ENCODE measurements around the gene UVRAG.
"Not testable (repeated sequence)": the region's sequence is repeated elsewhere in the genome, so short reads cannot be mapped to it uniquely, and the experiment has no call there.

The UVRAG gene

DNA sequence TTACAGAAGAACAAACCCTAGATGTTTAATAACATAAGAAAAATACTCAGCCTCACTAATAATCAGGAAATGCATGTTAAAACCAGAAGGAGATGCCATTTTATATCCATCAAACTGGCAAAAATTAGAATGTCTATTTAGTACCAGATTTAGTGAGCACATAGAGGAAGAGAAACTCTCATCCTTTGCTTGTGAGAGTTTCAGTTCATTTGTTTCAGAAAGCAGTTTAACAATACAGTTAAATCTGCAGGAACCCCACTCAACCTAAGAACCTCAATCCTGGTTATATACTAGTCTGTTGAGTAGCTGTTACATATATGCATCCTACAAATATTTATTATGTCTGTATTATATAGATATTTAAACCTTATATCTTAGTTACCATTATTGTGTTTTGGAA, 218.7 kb downstream of the UVRAG start:
- no peak for DNase-seq

DNA sequence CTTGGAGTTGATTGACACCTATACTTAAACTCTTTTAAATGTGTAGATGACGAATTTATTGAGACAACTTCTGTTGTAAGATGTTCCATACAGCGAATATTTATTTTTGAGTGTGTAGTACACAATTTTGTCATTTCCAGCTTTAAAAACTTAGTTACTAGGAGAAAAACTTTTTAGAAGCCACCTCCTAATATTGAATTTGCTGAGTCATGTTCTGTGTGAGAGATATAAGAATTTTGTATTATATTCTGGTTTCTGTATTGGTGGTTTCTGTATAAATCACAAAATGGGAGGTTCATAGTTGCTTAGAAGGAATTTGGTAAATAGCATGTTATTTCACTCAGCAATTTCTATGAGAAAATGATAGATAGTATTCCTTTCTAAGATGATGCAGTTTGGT, 220.0 kb downstream of the UVRAG start:
- no peak for DNase-seq

DNA sequence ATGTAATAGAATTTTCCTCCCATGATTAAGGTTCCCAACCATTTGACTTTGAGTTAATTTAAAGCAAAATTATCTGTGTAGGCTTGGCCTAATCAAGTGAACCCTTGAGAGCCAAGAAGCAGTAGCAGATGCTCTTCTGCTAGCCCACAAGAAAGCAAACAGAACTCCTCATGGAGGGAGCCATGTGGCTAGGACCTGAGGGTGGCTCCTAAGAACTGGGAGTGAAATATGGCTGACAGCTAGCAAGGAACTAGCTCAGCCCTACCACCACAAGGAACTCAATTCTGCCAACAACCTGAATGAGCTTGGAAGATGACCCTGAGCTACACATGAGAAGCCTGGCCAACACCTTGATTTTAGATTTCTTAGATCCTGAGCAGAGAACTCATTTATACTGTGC, 223.6 kb downstream of the UVRAG start:
- DNase-seq, result no peak

DNA sequence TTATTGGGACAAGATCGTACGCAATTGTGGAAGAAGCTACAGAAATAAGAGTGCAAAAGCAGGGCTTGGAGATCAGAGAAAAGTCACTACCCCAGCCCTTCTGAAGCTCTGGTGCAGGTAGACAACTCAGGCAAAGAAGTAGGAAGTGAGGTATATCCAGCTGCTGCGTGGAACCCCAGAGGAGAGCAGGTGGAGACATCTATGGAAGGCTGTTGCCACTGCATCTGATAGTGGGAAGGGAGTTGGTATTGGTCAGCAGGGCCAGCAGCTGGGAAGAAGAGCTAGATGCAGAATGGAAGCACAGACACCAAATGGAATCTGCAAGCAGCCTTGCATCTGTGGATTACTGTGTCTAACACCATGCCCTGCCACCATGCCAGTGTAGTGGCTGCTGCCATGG, 226.2 kb downstream of the UVRAG start:
- DNase-seq, result no peak

DNA sequence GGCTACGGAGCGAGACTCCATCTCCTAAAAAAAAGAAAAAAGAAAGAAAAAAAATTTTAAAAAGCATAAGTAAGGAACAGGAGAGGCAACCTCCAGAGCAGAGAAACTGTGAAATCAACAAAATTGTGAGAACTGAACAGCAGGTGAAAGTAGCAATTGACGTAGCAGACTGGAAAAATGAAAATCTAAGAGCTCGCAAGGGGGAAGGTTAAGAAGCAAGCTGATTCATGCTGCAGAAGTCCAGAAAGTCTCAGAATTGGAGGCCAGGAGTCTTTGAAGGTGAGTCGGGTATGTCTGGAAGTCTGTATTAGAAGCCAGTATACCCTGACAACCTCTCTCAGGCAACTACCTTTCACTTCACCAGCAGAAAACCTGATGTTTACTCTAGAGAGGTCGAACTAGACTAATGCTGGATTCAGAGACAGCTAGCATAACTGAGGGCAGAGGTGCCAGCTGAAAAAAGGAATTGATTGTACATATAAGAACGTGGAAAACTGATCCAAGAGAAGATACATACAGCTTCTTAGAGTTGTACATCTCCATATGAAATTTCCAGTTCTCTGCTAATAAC, 229.8 kb downstream of the UVRAG start:
- DNase-seq, result no peak

DNA sequence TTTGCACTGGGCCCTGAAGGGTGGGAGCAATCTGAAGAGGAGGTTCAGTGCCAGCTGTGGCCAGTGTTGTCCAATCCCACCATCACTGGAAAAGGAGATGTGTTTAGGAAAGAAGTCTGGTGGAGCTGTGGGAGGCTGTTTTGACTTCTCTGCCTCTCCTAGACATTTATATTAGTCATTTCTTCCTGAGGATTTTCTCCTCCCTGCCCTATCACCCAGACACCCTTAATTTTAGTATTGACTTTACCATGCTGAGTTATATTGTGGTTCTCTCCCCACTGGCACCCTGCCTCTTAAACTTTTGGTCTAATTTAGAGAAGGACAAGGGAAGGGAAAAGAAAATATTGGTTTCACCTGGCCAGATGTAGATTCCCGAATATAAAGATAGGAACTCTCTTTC, 232.2 kb downstream of the UVRAG start:
- no peak for DNase-seq

DNA sequence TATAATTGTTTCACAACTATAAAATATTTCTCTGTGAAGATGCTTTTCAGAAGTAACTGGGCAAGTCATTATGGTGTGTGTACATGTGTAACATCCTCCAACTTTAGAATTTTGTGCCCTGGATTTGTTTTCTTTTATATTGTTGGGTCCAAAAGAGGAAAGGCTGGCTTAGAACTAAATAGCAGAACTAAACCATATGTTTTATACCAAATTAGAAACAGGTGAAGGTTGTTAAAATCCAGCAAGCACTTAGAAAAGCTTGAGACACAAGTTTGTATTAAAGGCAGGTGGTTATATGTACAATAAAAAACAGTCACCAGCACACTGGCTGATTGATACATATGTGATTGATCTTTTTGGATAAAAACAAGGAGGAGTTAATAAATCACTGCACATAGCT, 232.8 kb downstream of the UVRAG start:
- no peak for DNase-seq

DNA sequence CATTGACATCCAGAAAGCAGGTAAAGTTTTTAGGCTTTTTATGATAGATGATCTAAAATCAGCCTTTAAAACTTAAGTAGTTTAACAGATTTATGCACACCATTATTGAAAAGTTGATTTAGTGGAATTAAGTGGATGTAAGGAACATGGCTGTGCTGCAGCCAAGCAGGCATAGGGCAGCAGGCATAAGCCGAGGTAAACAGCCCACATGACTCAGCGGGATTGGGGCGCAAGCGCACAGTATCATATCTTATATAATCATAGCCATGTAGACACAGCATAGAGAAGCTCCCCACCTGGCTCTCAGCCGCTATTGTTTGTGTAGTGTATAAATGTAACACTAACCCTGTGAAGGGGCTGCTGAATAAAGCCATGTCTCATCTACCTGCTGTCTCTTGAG, 233.8 kb downstream of the UVRAG start:
- DNase-seq, result peak; percentile 6

DNA sequence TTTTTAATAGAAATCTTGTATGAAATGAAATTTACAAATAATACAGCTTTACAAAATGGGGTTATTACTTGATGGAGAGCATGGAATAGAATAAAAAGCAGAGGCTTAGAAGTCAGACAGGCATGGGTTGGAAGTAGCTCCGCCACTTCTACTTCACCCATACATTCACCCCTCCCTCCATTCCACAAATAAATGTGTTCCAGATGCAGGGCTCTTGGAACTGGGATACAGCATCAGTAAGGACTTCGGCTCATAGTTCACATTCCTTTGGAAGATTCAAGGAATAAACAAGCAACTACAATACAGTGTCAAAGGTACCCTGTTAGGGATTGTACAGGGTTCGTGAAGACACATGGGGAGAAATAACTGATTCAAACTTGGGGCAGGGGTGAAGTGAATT, 234.5 kb downstream of the UVRAG start:
- no peak for DNase-seq

DNA sequence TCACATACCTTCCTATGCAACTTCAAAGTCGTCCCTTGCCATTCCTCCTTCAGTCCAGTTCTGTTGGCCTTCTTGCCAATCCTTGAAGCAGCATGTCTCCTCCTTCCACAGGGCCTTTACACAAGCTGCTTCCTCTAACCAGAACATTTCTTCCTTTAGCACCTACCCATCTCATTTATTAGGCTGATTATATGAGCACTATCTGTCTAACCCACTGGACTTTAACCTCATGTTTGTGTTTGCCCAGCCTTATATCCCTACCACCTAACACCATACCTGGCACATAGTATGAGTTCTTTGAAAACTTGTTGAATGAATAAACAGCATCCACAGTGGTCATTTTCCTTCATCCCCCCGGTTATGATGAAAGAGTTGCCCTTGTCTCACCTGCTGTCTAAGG, 236.9 kb downstream of the UVRAG start:
- DNase-seq, result no peak

DNA sequence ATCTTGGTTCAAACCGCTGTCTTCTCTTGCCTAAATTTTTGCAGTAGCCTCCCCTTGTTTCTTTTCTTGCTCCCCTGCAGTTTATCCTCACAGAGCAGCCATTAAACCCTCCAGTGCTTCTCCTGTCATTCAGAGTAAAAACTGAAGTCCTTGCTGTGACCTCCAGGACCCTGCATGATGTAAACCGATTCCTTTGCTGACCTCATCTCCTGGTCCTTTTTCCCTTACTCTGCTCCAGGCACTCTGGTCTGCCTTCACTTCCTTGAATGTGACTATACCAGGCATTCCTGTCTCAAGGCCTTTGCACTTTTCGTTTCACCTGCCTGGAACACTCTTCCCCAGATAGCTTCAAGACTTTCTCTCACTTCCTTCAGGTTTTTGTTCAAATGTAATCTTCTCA, 239.3 kb downstream of the UVRAG start:
- no peak for DNase-seq

DNA sequence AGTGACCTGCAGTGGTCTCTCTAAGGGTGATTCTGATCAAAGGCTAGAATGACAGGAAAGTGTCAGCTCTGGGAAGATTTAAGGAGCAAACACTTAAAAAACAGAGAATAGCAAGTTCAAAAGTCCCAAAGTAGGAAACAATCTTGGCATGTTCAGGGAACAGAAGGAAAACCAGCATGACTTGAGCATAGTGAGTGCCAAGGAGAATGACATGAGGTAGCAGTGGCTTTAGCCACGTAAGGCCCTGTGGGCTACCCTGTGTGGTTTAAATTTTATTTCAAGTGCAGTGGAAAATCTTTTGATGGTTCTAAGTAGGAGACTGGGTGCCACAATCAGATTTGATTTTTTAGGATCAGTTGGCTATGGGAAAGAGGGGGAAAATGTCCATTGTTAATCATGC, 241.9 kb downstream of the UVRAG start:
- no peak for DNase-seq

DNA sequence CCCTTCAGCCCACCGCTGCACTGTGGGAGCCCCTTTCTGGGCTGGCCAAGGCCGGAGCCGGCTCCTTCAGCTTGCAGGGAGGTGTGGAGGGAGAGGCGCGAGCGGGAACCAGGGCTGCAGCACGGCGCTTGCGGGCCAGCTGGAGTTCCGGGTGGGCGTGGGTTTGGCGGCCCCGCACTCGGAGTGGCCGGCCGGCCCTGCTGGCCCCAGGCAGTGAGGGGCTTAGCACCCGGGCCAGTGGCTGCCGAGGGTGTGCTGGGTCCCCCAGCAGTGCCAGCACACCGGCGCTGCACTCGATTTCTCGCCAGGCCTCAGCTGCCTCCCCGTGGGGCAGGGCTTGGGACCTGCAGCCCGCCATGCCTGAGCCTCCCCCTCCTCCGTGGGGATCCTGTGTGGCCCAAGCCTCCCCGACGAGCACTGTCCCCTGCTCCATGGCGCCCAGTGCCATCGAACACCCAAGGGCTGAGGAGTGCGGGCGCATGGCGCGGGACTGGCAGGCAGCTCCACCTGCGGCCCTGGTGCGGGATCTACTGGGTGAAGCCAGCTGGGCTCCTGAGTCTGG, 245.5 kb downstream of the UVRAG start:
- DNase-seq, result not testable (repeated sequence)

DNA sequence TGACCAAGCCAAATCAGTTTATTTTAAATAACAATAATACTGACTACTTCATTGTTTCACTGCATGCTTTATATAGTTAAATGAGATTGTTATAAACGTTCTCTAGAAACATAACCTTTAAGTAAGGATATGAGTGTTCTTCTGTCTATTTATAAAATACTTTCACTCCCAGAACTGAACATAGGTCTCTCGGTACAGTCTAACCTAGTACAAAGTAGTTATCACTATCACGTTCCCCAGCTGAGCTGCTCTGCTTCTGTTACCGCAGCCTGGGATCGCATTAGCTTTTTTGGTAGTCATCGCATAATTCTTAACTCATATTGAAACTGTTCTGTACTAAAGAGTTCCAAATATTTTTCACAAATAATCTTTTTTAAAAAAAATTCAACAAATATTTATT, 247.7 kb downstream of the UVRAG start:
- DNase-seq, result no peak

DNA sequence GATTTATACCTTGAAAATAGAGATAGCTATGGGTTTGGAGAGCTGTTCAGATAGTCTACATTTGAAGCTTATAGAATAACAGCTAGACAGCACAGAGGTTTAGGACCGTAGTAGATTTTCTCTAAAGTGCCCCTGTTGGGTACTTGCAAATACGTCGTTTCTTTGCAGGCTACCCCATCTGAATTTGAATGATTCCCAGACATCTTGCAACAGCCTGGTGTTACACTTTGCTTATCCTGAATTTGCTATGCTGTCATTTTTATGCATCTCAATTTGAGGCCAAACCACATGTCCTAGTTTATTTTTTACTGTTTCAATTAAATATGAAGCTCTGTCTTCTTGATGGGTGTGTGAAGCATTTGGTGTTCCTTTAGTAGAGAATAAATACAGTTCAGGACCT, 249.2 kb downstream of the UVRAG start:
- DNase-seq, result no peak

DNA sequence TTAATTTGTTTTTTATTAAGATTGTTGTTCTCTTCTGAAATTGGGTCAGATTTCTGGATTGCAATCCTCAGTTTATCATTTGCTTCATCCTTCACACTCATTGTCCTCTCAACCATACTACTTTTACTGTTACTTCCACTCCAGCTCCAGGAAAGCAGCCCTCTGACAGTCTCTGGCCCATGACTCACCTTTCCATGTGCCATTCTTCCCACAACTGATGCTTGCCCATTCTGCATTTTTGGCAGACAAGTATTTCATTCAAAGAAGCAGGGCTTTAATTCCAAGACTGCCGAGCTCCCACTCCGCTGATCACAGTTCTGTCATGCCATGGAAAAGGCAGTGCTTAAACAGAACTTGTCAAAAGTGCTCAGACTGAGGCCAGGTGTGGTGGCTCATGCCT, 252.1 kb downstream of the UVRAG start:
- DNase-seq, result no peak

DNA sequence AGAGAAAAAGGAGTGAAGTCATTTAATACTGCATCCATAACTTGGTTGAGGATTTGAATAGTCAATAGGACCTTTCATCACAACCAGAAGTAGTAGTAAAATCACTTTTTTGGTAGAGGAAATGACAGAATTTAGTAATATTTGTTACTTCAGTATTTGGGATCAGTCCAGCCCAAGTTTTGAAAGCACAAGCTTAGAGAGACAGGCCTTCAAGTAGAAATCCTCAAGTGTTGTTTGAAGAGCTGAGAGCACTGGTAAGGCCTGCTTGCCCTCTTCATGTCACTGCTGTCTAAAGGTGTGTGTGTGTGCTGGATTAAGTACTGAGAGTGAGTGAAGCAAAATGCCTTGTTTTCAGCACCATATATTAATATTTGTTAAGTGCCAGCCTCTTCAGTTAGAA, 254.0 kb downstream of the UVRAG start:
- DNase-seq, result no peak

DNA sequence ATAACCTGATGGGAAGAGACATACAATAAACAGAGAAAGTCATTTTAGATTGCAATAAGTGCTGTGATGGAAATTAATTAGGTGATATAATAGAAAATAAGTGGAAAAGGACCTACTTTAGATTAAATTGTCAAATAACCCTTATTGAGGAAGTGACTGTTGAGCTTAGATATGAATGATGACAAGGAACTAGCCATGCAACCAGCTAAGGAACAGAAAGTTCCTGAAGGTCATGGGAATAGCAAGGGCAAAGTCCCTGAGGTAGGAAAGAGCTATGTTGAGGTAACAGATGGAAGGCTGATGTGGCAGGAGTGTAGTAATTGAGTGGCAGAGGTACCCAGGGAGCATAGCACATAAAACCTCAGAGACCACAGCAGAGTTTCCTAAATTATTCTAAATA, 256.1 kb downstream of the UVRAG start:
- no peak for DNase-seq

DNA sequence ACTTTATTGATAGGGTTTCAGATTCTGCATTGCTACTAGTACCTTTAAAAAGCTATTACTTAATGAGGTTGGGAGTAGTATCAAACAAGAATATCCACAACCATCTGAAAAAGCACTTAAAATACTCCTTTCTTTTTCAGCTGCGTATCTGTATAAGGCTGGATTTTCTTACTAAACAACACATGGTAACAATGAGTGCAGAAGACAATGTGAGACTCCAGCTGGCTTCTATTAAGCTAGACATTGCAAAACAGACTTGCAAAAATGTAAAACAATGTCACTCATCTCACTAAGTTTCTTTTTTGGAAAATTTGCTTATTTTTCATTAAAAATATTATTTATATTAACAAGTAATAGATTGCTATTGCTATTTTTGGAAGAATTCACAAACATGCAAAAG, 258.7 kb downstream of the UVRAG start:
- DNase-seq, result no peak

DNA sequence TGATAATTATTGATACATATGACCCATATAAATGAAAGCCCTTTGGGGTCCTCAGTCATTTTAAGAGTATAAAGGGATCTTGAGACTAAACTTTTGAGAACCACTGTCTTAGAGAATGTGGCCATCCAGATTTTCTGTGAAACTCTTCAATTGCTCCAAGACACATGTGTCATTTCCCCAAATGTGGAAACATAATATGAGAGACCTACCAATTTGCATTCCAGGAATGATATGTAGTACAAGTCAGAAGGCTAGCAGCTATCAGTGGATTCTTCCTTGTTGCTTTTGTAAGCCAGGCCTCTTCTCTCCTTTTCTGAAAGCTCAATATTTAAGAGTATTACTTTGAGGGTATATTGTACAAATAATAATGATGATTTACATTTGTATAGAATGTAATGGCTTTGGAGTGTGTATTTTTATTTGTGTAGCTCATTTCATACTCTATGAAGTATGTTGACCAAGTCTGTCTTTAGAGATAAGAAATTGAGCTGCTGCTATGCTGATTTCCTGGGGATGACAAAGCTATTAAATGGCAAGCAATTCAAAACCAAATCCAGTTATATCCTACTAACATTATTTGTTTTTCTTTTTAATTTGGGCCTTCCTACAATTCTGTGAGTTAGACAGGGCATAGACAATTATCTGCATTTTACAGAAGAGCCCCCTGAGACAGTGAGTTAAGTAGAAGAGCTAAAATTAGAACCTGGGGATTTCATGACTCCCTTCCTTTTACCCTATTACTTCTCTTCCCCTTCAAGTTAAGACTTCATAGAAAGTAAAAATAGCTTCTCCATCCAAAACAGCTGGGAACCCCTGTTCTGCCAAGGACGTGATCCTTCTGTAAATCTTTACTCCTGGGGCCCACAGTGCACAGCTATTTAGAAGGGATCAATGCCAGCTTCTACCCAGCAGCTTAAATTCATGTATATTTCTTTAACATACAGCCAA, 259.4 kb downstream of the UVRAG start:
- no peak for DNase-seq

DNA sequence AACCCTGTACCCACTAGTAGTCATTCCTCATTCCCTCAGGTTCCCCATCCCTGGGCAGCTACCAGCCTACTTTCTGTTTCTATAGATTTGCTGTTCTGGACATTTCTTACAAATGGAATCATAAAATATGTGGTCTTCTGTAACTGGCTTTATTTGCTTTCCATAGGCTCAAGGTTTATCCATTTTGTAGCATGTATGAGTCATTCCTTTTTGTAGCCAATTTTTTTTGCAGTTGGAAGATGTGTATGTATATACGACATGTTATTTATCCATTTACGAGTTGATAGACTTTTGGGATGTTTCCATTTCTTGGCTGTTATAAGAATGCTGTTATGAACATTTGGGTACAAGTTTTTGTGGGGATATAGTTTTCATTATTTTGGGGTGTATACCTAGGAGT, 260.7 kb downstream of the UVRAG start:
- DNase-seq, result no peak

DNA sequence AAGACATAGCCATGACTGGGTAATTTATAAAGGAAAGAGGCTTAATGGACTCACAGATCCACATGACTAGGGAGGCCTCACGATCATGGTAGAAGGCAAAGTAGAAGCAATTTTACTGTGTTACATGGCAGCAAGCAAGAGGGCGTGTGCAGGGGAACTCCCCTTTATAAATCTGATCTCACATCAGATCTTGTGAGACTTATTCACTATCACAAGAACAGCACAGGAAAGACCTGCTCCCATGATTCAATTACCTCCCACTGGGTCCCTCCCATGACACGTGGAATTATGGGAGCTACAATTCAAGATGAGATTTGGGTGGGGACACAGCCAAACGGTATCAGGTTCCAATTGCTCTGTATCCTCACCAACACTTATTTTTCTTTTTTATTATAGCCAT, 261.2 kb downstream of the UVRAG start:
- DNase-seq, result not testable (repeated sequence)

DNA sequence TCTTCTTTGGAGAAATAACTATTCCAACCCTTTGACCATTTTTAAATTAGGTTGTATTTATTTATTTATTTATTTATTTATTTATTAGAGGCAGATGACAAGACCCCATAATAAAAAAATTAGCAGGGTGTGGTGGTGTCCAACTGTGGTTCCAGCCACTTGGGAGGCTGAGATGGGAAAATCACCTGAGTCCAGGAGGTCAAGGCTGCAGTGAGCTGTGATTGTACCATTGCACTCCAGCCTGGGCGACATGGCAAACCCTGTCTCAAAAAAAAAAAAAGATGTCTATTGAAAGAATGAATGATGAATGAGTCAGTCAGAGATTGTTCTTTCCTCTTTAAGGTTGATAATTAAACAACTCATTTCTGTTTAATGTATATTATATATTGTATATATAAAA, 261.7 kb downstream of the UVRAG start:
- DNase-seq, result no peak

DNA sequence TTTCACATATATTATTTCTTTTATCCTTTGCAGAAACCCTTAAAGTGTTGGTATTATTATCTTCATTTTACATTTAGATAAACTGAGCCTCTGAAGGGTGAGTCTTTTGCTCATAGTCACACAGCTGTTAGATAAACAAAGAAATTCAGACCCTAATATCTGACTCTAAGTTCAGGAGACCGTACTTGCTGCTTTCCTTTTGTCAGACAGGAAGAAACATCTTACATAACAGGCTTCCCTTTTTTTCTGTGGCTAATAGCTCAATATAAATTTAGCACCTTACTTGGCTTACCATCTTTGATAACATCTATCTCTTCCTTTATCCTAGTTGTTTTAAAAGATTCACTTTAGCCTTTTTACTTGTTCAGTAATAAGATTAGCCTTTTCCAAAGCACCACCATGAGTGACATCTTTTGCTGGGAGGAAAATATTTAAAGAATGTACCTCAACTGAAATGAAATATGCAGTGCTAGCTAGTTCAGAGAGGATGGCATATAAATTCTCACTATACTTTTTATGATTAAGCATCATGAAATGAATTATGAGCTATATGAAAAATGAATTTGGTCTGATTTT, 262.7 kb downstream of the UVRAG start:
- no peak for DNase-seq
